ENCODE data around the gene SMARCA1.

SMARCA1 gene

DNA sequence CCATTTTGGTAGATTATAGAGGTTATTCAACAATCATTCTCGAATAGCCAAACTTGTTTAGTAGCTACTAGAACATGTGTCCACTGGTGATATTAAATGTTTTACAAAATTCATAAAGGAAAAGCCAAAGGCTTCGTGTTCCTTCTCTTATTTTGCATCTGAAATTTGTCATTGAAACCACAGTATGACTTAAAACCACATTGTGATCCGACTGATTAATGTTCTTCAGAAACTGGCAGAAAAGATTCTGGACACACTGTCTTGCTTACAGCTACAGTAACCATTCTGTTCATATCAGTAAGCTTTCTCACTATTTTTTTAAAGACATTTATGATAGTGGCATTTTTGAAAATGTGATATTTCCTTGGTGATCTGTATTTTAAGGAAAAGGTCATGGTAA, 2.6 kb upstream of the SMARCA1 start:
- DNase-seq, result no peak

DNA sequence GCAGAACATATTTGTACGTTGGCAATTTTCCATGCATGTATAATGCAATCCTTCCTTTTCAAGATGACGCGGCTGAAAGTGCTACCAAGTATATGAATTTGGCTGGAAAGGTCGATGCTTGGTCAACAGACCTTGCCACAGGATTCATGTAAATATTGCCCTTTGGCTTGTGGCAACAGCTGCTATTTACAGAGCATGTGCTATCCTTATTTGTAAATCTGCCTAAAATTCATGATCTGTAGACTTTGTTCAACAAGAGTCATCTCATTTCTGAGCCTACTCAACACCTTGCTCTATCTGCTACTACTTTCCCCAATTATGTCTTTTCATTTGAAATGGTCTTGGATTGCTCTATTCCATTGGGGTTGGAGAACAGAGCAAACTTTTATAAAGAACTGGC, 1.9 kb upstream of the SMARCA1 start:
- DNase-seq, result no peak

DNA sequence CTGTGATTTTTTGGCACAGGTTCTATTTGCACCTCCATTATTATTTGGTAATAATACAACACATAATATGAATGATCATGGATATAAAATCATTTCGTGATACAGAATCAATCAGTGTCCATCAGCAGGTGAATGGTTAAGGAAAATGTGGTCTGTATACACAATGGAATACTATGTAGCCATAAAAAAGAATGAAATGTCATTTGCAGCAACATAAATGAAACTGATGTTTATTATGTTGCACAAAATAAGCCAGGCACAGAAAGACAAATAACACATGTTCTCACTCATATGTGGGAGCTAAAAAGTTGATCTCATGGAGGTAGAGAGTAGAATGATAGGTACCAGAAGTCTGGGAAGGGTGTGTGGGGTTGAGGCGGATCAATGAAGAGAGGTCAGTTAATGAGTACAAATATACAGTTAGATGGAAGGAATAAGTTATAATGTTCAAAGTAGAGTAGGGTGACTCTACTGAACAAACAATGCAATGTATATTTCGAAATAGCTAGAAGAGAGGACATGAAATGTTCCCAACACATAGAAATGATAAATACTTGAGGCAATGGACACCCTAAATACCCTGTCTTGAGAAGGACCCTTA, 1.1 kb upstream of the SMARCA1 start:
- DNase-seq, result no peak

DNA sequence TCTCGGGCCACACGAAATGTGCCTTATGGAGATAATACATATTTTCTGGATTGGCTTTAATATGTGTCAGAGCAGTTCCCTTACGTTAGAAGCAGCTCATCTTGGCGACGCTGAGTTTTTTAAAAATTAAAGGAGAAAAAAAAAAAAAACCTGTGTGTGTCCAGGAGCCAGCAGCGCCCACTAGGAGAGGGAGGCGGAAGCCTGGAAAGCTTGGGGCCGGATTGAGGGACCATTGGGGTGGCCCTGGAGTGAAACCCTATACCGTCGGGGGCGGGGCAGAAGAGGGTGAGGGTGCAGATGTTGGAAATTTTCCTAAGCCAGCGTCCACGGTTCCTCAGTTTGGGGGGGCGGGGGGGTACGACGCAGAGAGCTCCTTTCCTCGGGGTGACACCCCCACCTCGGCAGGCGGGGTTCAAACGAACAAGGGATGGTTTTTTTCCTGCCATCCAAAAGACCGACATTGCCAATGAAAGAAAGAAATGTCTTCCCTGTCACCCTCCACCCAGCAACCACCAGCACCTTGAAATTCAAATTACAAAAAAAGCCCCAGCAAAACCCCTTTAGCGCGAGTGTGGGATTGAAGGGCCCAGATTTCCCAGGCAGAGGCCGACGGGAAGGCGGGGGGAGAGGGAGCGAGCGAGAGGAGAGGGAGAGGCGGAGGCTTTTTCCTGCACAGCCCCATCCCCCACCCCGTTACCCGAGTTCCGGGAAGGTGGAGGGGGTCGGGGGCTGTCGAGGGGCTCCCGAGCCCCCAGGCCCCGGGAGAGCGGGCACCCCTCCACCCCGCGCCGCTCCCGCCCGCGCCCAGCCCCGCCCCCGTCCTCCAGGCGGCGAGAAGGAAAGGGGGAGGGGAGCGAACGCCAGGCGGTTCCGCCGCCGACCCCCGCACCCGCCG, 859 bp downstream of the SMARCA1 start:
- DNase-seq, result no peak

DNA sequence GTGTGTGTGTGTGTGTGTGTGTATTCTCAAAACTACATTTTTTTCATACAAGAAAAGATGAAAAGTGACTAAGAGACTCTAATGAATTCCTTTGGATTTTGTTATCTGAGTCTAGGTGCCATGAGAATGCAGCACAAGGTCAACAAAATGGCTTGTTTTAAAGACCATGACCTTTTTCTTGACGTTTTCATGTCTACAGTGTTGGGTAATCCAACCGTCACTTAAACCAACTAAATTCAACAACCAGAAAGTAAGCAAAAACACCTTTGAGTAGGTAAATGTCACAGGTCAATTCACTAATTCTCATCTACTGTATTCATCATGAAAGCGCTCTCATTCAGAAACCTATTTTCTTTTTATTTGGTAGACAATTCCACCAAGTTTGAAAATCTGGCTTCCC, 3.1 kb downstream of the SMARCA1 start:
- no peak for DNase-seq

DNA sequence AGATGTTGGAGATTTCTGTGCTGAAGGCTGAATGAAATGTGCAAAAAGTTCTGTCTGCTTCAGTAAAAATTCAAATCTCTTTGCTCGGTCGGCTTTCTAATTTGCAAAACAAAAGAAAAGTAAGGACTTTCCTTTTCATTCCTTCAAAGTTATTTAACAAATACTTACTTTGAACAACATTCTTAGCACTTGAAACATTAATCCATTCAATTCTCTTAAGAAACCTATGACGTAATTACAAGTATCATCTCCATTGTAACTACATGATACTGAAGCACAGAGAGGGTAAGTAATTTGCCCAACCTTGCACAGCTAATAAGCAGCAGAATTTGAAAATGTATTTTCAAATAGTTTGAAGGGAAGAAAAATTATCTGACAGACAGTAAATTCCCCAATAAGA, 6.9 kb downstream of the SMARCA1 start:
- no peak for DNase-seq

DNA sequence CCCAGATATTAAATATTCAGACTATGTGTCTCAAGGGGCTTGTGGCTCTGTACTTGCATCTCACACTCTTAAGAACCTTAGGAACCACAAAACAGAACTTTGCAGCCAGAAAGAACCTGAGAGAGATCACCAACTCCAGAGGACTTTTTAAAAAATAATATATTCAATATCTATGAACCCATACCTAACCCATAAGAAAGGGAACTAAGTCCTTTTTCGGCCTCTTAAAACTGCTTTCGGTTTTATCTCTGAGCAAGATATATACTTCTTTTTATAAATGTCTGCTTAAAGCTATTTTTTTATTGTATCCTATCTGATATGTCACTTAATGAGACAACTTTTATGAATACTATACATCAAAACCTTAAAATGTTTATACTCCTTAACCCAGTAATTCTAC, 10.9 kb downstream of the SMARCA1 start:
- DNase-seq, result no peak

DNA sequence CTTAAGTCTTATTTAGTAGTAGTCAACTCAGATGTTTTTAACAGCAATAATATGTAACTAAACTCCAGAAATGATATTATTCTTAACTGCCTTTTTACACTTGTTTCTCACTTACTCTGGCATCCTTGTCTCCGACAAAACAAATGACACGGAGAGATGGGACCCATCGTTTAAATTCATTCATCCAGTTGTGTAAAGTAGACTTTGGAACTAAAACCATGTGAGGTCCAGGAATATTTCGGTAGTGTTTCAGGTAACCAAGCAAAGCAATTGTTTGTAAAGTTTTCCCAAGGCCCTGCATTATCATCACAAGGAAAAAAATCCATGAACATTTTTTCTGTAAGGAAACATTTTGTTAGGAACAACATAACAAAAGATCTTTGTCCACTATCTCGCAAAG, 11.6 kb downstream of the SMARCA1 start:
- DNase-seq, result no peak

DNA sequence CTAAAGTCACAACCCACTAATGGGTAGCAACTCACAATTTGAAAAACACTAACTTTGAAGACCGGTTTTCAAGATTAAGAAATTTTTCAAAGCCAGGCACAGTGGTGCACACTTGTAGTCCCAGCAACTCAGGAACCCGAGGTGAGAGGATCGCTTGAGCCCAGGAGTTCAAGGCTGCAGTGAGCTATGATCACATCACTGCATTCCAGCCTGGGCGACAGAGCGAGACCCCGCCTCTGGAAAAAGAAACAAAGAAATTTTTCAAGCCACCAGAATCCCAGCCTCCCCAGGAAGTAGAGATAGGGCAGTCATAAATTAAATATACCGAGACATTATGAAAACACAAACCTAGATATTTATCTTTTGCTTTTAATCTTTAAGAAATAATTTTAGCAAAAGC, 13.0 kb downstream of the SMARCA1 start:
- no peak for DNase-seq

DNA sequence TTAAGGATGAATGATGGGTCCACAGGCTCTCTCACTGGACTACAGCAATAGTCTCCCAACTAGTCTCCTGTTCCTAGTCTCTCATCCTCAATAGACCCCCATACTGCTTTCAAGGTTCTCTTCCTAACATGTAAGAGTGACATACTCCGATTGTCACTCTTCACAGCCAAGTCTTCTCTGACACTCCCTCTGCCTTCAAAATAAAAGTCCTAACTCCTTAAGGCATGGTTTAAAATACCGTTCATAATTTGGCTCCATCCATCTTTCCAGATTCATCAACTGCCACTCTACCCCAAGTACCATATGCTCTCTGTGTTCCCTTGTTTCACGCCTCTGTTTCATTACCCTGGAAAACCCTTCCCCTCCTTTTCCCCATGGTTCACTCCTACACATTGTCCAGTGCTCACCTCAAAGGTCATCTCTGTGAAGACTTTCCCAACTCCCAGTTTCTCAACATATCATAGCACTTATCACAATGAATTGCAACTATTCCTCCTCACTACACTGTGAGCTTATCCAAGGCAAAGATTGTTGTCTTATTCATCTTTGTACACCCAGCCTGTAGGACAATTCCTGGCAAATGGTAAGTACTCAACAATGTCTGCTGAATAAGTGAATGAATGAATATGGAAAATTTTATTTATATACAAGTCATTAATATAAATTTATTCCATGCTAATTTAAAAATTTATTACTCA, 26.0 kb downstream of the SMARCA1 start:
- DNase-seq, result no peak

DNA sequence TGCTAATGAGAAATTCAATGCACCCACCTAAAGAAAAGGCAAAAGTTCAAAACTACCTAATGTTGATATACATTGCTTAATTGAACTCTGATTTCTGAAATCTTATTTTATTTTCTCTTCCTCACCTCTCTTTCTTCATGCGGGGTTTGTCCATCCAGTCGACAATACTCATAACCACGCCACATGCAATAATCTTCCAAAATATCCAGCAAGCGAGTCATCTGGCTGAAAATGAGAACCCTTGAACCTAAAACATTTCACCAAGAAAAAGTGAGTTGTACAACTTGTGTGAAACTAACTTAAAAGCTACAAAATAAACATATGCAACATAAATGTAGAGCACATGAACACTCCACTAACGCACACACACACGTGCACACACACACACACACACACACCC, 26.7 kb downstream of the SMARCA1 start:
- no peak for DNase-seq

DNA sequence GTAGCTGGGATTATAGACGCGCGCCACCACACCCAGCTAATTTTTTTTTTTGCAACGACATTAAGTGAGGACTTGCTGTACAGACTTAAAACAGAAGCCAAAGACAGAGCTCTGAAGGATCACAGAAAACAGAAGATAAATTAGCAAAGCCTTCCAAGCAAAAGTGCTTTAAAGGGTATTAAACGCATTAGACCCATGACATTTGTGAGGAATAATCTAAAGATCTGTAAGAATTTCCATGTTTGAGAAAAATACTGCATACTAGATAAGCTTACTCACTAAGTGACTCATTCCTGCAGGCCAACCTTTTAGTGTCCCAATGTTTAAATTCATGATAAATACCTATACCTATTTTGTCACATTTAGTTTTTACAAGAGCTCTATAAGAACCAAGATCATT, 27.4 kb downstream of the SMARCA1 start:
- DNase-seq, result no peak

DNA sequence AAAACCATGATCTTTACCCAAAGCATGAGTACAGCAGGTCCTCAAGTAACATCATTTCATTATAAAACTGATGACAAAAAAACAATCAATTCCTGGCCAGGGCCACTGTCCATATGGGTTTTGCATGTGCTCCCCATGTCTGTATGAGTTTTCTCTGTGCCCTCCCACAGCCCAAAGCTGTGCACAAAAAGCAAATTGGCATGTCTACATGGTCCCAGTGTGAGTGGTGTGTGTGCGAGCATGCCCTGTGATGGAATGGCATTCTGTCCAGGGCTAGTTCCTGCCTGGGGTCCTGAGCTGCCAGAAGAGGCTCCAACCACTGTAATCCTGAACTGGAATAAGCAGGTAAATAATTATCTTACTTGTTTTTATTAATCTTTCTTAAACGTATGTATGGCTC, 28.4 kb downstream of the SMARCA1 start:
- DNase-seq, result no peak

DNA sequence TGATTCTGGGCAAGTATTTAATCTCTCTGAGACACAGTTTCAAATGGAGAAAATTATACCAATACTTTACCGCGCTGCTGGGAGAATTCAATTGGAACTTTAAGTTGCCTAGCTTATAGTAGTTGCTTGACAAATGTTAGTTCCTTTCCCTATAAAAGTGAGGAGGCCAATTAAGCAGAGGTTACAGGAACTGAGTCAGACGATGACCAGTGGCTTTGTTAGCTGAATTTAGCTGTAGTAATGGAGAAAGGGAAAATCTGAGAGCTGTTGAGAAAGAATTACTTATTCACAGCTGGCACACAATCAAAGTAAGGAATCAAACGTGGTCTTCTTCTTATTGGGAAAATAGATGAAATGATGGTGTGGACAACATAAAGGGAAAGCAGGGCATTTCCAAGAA, 29.6 kb downstream of the SMARCA1 start:
- no peak for DNase-seq

DNA sequence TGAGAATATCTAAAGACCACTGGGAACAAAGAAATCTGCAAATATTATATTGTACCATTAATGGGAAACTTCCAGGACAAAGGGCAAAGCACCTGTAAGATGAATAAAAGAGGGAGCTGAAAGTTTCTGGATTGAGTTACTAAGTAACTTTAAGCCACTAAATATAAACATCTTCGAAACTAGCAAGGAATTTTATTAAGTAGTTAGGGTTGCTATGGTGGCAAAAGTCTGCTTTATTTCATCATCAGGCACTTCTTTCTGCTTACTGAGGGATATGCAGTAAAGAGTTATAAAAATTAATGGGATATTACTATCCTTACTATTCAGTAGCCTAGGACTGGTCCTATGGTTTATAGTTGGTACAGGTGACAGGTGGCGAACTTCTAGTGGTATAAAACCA, 33.0 kb downstream of the SMARCA1 start:
- no peak for DNase-seq

DNA sequence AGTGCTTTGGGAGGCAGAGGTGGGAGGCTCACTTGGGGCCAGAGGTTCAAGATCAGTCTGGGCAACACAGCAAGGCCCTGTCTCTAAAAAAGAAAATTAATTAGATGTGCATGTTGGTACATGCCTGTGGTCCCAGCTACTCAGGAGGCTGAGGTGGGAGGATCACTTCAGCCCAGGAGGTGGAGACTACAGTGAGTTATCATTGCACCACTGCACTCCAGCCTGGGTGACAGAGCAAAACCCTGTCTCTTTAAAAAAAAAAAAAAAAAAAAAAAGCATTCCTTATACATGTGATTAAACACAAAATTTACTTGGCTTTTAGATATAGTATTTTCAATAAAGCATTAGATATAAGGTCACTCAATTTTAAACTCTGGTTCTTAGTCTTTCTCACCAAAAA, 34.9 kb downstream of the SMARCA1 start:
- no peak for DNase-seq

DNA sequence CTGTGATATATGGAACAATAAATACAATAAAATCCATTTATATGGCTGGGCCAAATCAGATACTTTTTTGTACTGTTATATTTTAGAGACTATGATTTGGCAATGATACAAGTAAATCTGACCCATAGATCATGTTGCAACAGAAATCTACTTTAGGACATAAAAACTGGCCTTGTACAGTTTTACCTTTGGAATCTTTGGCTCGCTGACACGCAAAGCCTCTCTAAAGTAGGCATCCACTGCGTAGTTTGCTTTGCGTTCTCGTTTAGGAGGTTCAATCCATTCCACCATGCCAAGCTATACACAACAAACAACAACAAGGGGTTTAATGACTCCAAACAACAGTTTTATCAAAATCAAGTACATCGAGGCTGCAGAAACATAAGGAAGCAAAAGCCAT, 42.4 kb downstream of the SMARCA1 start:
- DNase-seq, result no peak

DNA sequence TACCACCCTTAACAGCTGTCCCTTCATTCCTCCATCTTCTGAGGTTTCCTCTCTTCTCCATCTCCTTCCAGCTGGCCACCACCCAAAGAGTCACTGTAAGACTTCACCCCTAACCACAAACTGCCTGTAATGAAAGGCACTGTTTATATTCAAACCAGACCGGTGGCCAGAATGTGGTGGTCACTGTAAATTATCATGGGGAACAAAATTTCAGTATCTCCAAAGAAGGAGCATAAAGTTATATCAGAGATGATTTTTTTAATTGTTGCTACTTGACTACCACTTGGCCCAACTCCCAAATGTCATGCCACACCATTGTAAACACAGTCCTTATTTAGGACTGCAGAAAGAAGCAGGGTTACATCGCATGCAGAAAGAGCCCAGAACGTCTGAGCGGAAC, 44.8 kb downstream of the SMARCA1 start:
- DNase-seq, result no peak

DNA sequence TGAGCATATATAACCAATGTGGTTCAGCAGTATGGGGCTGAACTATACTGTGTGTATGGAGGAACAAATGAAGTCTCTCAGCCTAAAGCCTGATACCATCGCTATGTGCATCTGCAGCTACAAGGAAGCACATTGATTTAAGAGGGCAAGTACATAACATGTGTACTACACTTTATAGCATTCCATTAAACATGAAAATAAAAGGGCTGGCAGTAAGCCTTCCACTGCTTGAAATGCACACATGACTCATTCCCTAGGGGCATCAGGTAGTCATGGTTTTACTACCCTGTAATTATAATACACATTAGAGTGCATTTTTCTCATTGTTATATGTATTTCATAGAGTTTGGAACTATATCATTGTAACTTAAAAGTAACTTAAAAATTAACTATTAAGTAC, 51.2 kb downstream of the SMARCA1 start:
- DNase-seq, result no peak

DNA sequence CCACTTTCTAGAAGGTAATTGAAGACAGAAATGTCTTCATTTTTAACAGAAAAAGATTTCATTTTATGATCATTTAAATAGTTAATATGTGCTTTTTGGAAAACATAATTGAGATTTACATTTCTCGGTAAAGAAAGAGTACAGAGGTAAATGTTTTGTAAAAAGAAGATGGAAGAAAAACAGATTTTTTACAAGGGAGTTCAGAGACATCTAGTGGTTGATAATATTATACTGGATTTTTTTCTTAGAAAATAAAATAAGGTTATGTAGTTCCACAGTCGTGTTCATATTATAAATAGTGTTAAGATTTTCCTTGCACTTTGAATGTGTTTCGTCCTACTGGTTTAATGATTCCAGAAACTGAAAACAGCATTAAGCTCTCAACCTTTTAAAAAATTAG, 60.6 kb downstream of the SMARCA1 start:
- no peak for DNase-seq

DNA sequence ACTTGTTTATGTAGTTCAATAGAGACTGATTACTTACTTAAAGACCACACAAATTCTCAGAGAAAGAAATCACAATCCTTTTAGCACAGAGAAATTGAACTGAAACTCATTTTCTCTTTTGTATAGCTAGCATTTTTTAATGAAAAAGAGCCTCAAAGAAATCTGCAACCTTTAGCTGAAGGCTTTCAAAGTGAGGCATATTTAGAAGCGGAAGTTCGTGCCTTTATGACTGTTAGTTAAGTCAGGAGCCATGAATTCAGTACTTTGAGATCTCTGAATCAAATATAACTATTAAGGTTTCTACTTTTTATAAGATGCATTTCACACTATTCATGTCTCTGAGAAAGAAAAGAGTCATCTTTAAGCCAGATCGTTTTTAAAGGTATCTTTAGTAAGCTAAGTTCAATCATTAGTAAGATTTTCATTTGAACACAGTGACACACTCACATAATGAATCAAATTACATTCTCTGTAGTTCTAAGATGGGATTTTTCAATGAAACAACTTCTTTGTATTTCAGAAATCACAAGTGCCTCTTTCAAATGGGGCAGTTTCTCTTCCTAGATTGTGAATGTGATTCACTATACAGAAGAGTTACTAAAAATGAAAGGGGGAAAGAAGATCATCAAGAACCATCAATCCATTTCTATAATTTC, 61.4 kb downstream of the SMARCA1 start:
- DNase-seq, result no peak

DNA sequence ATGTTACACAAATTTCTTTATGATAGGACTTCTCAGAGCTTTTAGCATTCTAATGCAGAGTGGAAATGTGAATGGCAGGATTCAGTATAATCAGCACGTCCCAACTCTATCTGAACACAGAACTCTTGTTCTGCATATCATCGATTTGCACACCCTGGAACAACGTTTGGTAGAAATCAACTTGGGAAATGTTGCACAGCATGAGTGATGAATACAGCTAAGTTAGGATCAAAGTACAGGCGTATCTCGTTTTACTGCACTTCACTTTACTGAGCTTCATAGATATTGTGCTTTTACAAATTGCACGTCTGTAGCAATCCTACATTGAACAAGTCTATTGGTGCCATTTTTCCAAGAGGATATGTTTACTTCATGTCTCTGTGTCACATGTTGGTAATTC, 70.8 kb downstream of the SMARCA1 start:
- DNase-seq, result no peak

DNA sequence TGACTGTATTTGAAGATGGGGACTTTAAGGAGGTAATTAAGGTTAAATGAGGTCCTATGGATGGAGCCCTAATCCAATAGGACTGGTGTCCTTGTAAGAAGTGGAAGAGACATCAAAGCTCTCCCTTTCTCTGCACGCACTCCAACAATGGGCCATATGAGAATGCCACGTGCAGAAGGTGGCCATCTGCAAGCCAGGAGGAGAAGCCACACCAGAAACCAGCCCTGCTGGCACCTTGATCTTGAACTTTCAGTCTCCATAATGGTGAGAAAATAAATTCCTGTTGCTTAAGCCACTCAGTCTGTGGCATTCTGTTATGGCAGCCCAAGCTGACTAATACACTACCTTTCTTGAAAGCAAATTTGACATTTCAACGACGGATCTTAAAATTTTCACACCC, 73.2 kb downstream of the SMARCA1 start:
- no peak for DNase-seq

DNA sequence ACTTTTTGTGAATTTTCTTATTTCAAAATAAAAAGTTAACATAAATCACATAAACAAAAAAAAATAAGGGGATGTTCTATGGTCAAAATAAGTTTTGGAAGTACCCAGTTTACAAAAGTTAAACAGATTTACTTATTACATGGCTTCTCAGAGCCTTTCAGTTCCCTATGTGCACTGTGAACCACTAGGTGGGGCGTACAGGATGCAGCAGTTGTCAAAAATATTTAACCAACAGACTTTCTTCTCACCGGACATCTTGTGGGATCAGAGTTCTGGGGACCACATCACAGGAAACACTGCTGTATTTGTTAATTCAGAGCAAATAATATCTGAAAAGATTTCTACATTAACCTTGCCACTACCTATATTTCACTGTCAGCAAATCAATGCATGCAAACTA, 74.1 kb downstream of the SMARCA1 start:
- DNase-seq, result no peak

All from NK-92 treated with Interleukin-12 subunit alpha and Interleukin-12 subunit beta, amount 100 ng/mL, for 24 hours (cell line).